GM19099 (cell line): Measurements from ENCODE around the gene NRM.

ENCODE experiments used
- POLR2A ChIP-seq: IDR thresholded peaks from 3 replicates; pipeline ENCODE4 v1.6.1; 2011; ENCODE audit warnings: low read depth; ENCODE audit not compliant: insufficient read length; ENCODE audit errors: extremely low read depth

Gene NRM

DNA sequence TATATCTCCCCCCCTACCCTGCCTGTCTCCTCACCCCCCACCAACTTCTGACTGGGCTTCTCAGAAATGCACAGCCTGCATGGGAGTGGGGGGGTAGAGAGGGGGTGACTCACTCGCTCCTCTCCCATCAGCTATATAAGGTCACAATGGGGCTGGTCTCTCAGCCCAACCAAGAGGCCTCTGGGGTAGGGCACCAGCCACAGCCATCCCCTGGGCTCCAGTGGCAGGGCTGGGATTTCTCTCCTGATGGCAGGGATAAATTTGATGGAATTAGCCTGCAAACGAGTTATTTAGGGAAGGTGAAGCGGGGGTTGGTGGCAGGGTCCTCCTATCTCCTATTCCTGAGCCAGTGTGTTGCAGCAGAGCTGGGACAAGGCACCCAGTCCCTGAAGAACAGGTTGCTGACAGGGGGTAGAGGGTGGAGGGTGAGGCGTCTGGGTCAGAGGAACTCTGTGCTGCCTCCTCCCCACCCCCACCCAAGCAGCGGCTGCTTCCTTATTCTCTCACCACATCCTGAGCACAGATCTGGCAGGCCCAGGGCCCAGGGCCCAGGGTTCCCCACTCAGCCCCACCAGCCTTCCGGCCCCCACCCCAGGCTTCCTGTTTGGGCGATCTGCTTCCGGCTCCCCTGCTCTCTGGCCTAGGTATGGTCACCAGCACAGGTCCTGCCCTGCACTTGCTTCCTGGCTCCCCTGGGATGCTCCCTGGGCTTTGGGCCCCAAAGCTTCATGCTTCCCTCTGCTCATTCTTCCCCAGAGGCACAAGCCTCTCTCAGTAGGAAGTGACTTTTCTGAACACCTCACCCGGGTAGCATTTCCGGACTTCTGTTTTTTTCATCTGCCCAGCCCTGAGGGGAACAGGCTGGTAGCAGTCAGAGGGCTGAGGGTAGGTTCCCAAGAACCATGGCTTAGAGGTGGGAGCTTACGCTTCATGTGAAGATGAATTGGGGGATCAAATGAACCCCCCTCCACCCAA, 8.4 kb downstream of the NRM start:
- TF ChIP-seq POLR2A: peak; percentile 55

DNA sequence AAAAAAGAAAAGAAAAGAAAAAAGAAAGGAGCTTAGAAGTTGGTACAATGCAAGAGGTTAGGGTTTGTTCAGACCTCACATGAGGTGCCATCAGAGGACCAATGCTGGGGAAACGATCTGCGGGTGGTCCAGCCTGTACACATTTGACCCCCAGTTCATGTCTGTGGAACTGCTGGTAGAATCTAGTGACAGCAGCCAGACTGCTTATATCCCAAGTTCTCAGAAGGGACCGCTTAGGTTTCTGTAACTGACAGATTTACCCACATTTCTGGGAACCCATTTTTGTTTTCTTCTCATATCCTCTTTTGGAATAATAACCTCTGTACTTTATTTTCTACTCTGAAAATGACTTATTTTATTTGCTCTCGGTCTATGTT, 9.0 kb downstream of the NRM start:
- no peak for TF ChIP-seq POLR2A

DNA sequence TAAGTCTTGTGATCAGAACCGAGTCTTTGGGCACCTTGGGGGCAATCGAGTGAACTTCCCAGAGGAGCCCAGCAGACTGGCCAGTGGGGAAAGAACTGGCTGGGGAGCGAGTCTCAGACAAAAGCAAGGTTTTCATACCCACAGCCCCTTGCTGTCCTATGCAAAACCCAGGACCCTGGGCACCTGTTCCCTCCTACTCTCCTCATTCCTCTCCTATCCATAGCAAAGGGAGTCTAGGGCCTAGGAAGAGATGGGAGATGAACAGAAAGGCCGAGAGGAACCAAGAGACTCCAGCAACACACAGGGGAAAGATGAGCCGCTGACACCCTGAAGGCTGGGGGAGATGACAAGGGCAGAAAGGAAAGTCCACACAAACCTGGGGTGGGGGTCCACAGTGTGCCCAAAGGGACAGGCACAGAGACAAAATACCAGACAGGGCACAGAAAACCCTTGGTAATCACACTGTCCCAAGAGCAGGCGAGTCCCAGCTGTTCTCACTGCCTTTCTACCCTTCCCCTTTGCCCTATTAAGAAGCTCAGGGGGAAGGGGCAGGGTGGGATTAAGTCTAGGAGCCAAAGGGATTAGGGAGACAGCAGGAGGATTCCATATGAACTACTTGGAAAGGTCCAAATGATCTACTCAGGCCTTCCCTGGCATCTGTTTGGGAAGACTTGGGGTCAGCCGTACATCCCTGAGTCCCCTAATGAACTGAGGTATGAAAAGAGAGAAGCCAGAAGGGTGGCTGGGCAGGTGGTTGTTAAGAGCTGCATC, 10.8 kb downstream of the NRM start:
- TF ChIP-seq POLR2A: no peak

DNA sequence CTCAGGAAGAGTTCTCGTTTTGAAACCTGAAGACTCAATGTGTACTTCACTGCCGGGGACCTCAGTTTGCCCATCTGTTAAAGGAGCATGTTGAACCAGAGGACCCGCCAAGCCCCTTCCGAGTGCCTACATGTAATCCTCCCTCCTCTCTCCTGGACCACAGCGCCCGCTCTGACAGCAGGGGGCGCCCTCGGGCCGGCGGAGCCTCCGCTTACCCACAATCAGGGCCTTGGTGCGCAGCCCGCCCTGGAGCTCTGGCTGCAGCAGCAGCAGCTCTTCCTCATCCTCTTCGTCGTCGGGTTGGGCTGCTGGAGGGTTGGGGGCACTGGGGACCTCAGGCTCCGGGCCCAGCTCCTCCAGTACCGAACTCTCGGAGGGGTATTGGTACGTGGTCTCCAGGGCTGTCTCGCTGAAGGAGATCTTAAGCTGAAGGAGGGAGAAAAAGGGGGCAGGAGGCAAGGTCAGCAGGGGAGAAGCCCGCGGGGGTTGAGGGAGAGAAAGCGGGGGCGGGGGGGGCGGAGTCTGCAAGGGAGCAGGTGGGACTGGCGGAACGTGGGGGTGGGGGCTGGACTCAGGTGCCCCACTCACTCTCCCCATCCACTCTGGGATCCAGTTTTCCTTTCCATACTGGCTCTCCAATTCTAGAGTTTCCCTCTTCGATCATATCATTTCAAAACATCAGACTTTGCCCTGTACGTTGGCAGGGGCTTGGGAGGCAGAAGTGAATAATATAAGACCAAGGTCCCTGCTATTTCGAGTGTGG, 11.6 kb downstream of the NRM start:
- TF ChIP-seq POLR2A: no peak

DNA sequence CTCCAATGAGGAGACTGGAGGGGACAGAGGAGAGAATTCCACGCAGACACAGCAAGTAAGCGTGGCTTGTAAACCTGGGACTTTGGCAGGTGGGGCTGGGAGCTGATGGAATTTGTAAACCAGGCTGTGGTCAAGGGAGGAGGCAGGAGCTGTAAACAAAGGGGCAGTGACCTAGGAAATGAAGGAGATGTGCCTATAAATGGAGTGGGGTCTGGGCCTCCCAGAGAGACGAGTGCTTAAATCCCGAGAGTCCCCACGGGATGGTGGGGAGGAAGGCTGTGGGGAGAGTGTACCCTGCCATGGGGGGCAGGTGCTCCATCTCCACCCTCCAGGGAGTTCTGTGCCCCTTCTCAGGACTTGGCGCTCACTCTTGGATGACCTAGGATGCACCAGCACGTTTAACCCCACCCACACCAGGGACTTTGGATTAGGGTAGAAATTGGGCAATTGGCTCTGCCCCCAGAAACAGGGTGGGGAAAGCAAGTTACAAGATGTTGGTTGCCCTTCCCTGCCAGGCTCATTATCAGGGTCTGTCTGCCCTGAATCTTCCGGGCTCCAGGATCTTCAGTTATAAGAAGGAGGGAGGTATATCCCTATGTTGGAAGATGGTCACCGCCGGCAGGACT, 14.0 kb downstream of the NRM start:
- TF ChIP-seq POLR2A: no peak

DNA sequence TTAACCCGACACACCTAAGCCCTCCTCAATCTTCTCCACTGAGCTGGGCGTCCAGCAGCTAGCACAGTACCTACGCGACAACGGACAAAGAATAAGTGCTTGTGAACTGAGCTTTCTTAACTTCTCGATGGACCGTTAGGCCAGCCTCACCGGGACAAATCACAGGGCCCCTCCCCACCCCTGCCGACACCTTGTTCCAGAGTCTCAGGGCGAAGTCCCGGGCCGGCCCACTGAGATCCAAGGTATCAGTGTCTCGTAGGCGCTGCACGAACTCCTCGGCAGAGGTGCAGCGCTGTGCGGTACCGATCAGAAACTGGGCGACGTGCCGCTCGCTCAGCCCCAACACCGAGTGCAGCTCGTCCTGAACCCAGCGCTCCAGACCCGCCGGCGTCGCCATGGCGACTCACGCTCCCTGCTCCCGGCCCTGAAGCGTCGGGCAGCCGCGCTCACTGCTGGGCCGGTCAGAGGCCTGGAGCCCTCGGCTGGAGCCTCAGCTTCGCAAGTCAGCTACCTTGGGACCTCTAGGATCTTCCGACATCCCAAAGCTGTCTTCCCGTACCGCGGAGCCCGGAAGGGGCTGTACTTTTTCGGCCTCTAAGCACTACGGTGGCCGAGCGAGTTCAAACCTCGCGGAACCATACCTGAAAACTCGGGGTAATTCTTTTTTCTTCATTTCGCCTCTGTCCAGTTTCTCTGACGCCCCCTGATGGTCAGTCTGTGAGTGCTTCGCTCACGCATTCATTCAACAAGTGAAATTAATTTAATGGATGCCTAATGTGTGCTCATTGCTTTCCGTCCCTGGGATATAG, 18.1 kb downstream of the NRM start, which contains the start of gene DHX16:
Gene DHX16, minus strand, starts transcription at position 562 of the 809 bp plus-strand sequence. Its CDS starts 165 bp downstream, at position 397.
- TF ChIP-seq POLR2A: peak; percentile 75

DNA sequence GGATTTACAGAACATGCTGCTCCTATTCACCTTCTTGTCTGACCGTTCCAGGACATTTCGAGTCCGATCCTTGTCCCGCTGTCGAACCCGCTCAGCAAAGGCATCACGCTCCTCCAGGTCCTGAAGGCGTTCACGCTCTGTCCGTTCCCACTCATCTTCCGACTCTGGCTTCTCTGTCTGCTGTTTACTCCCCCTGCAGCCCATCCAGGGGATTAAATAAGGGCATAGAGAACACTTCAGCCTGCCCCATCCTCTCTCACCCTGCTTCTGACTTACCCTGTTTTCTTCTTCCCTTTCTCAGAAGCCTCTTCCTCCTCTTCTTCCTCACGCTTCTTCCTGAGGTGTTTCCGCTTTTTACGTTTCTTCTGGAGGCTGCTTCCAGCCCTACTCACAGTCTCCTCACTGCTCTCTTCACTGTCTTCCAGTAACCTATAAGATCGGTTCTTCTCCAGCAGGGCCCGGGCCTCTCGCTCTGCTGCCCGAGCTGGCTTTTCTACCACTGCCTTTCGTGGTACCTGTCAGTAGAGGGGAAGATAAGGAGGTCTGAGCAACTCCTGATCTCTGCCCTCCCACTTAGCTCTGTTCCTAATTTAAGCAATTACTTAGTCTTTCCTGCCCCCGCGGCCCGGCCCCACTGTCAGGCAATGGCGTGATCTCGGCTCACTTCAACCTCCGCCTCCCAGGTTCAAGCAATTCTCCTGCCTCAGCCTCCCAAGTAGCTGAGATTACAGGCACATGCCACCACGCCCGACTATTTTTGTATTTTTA, 19.8 kb downstream of the NRM start:
- TF ChIP-seq POLR2A: no peak

DNA sequence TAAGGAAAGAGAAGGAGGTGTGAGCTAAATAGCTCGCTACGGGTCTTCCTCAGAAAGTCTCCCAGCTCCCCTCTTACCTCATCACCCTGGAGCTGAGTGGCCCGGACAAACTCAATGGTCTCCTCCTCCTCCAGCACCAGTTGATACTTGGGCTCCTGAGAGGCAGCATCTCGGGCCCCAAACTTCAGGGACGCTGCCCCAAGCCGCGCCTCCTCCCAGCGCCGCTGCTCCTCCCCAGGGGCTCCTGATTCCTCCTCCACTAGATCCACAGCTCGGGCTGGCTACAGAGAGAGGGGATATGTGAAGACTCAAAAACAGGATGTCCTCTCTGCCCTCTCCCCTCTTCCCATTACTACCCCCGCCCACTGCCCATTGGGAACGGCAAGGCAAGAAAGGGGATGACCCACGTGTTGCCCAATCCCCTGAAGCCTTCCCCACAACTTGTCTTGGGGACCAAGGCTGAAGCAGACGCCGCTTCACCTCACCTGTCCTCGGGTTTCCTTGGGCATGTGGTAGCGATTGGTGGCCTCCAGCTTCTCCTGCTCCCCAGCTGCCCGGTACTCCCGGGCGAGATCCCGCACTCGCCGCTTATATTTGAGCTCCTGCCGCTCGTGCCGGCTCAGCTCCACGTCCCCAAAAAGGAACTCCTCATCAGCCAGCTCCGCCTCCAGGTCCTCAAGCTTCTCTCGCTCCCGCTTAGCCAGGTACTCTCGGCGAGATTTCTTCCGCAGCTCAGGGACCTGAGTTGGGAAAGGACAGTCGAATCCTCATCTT, 25.6 kb downstream of the NRM start:
- no peak for TF ChIP-seq POLR2A

DNA sequence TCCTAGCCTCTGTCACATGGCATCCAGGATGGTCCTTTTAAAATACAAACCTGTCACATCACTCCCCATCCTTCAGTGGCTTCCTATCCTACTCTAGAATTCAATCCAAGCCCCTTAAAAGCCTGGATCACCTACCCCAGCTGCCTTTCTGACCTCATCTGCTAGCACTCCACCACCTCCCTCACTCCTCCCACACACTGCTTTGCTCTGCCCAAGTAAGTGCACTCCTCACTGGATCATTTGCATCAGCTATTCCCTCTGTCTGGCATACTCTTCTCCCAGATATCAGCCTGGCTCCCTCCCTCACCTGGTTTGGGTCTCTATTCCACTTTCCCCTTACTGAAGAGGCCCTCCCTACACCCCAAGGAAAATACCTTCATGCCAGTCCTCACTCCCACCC, 33.3 kb downstream of the NRM start:
- no peak for TF ChIP-seq POLR2A

DNA sequence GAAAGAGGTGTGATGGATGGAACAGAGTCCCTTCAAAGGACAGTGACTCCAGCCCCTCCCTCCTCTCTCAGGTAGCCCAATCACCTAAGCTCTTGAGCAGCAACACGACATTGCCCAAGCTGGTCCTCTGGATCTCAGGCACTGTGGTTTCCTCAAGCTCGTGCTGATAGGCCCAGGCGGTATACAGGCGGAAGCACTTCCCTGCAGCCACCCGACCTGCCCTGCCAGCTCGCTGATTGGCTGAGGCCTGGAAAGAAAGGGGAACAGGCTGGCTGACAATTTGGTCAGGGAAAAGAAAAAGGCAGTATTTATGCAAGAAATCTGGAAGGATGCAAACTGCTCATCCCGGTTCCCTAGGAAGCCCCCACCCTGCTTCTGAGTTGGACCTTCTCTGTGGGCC, 34.3 kb downstream of the NRM start:
- no peak for TF ChIP-seq POLR2A

DNA sequence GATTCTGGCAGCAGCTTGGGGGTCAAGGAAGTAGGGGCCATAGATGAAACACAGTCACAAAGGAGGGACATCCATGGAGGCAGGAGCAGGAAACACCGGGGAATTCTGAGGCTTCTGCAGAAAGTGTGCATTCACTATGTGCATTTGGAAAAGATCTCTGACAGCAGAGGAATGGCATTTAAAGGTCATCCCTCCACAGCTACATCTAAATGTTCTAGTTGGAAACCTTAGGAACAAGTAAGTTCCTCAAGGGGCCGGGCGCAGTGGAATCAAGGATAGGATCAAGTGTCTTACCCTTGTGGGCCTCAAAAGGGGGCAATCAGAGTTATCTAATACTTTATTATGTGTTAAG, 35.1 kb downstream of the NRM start:
- no peak for TF ChIP-seq POLR2A
